B cell (primary cell): ENCODE measurements around the gene TRIM28. TPM values are rescaled to one million over a fixed set of nuclear protein-coding genes. Genes with fewer than 3 reads are reported as not detected.
"Not testable (repeated sequence)": the region's sequence is repeated elsewhere in the genome, so short reads cannot be mapped to it uniquely, and the experiment has no call there.

Source experiments
- ATAC-seq: fragments of 200-7000 bp; cut with Tn5 transposase; one replicate; pipeline ENCODE4 v1.10.0; 2021; ENCODE audit warnings: low read depth, mild to moderate bottlenecking, moderate number of reproducible peaks, moderate library complexity
- CTCF ChIA-PET: fragments of 350-600 bp; sonication (Branson Sonifier 250); formaldehyde crosslinking; loops from one replicate; lab custom pipeline; 2021; ENCODE audit warnings: antibody characterized with exemption, inconsistent platforms; lab: Charles Lee
- POLR2A ChIA-PET: fragments of 350-600 bp; sonication (Branson Sonifier 250); formaldehyde crosslinking; loops from one replicate; lab custom pipeline; 2021; ENCODE audit warnings: antibody characterized with exemption; lab: Charles Lee
- DNase-seq: peaks from one replicate; pipeline ENCODE4 v3.0.0; 2013
- H2AFZ ChIP-seq: 2 replicates; pipeline ENCODE4 v1.6.1; 2012; ENCODE audit warnings: mild to moderate bottlenecking, low read depth, low read length; ENCODE audit not compliant: insufficient read depth, poor library complexity, severe bottlenecking
- H3K27ac ChIP-seq, 2 donors: 1 replicate in 1 of 2; 2 replicates in 1 of 2; pipeline ENCODE4 v1.5.1; 2012 to 2013; ENCODE audit warnings: low read length in 2 of 2, mild to moderate bottlenecking in 2 of 2, moderate library complexity in 1 of 2
- H3K27me3 ChIP-seq, 4 experiments: fragments of 200-600 bp in 1 of 4; sonication (generic) in 1 of 4; replicated peaks in 1 of 4; 1 replicate in 2 of 4; 2 replicates in 2 of 4; pipeline versions ENCODE4 v1.6.1 to v1.7.0; 2013 to 2016; ENCODE audit warnings: low read length in 3 of 4, mild to moderate bottlenecking in 2 of 4, mixed read lengths in 1 of 4, moderate library complexity in 1 of 4; ENCODE audit not compliant: insufficient read depth in 4 of 4, control insufficient read depth in 3 of 4; ENCODE audit errors: control extremely low read depth in 1 of 4
- H3K36me3 ChIP-seq, 2 experiments: replicated peaks in 1 of 2; 1 replicate in 1 of 2; 2 replicates in 1 of 2; pipeline versions ENCODE4 v1.6.1 to v1.7.1; 2013; ENCODE audit warnings: low read length in 1 of 2; ENCODE audit not compliant: insufficient read depth in 2 of 2, control insufficient read depth in 1 of 2; ENCODE audit errors: control extremely low read depth in 1 of 2, extremely low read depth in 1 of 2
- H3K4me1 ChIP-seq, 2 donors: fragments of 200-600 bp in 1 of 2; sonication (generic) in 1 of 2; 1 replicate in 1 of 2; 2 replicates in 1 of 2; pipeline versions ENCODE4 v1.5.1 to v1.6.1; 2013 to 2017; ENCODE audit warnings: low read length in 2 of 2; ENCODE audit not compliant: control insufficient read depth in 2 of 2, insufficient read depth in 2 of 2
- H3K4me2 ChIP-seq: replicated peaks from 2 replicates; pipeline ENCODE3; 2012; ENCODE audit warnings: mild to moderate bottlenecking, low read depth, low read length; ENCODE audit not compliant: poor library complexity, severe bottlenecking
- H3K4me3 ChIP-seq, 5 experiments: fragments of 200-600 bp in 1 of 5; sonication (generic) in 1 of 5; 1 replicate in 3 of 5; 2 replicates in 2 of 5; pipeline versions ENCODE4 v1.5.1 to v1.7.0; 2011 to 2016; ENCODE audit warnings: low read length in 4 of 5, mild to moderate bottlenecking in 4 of 5, low read depth in 2 of 5, control low read depth in 1 of 5, moderate library complexity in 1 of 5; ENCODE audit not compliant: insufficient read depth in 1 of 5; ENCODE audit errors: control extremely low read depth in 1 of 5, extremely low read depth in 1 of 5
- H3K79me2 ChIP-seq: fragments of 200-600 bp; sonication (generic); one replicate; pipeline ENCODE4 v1.6.0; 2016; ENCODE audit warnings: low read length; ENCODE audit not compliant: control insufficient read depth, insufficient read depth
- H3K9ac ChIP-seq: fragments of 200-600 bp; sonication (generic); 2 replicates; pipeline ENCODE4 v1.6.1; 2017; ENCODE audit warnings: mild to moderate bottlenecking, low read length, moderate library complexity
- H3K9me3 ChIP-seq, 3 donors: one replicate each; pipeline versions ENCODE4 v1.6.1 to v1.7.1; 2013; ENCODE audit warnings: low read length in 2 of 3; ENCODE audit not compliant: control insufficient read depth in 2 of 3, insufficient read depth in 1 of 3; ENCODE audit errors: control extremely low read depth in 1 of 3
- H4K20me1 ChIP-seq: 2 replicates; pipeline ENCODE4 v1.6.0; 2012; ENCODE audit warnings: mild to moderate bottlenecking, low read length; ENCODE audit not compliant: insufficient read depth, control insufficient read depth, poor library complexity, severe bottlenecking
- H3K27ac Mint-ChIP-seq: one replicate; pipeline ENCODE4 v1.8.0; 2021; ENCODE audit warnings: mixed read lengths
- H3K27me3 Mint-ChIP-seq: one replicate; pipeline ENCODE4 v1.8.0; 2021; ENCODE audit warnings: mixed read lengths
- H3K4me1 Mint-ChIP-seq: one replicate; pipeline ENCODE4 v1.8.0; 2021; ENCODE audit warnings: mixed read lengths
- H3K4me3 Mint-ChIP-seq: one replicate; pipeline ENCODE4 v1.8.0; 2021; ENCODE audit warnings: mixed read lengths
- H3K9me3 Mint-ChIP-seq: one replicate; pipeline ENCODE4 v1.8.0; 2022; ENCODE audit warnings: mixed read lengths; ENCODE audit not compliant: insufficient read depth
- CTCF ChIP-seq: fragments of 200-600 bp; IDR thresholded peaks from one replicate; pipeline ENCODE4 v1.8.0; 2022; ENCODE audit warnings: antibody characterized with exemption, mild to moderate bottlenecking
- EZH2 ChIP-seq: IDR thresholded peaks from 2 replicates; pipeline ENCODE4 v1.6.1; 2012; ENCODE audit warnings: borderline replicate concordance, low read depth, mild to moderate bottlenecking, moderate library complexity, low read length; ENCODE audit not compliant: insufficient read depth, poor library complexity, severe bottlenecking
- WGBS: methylation state at CpG from one replicate; pipeline ENCODE4 v1.1.5; 2013; ENCODE audit warnings: missing lambda C conversion rate; ENCODE audit not compliant: insufficient coverage; 5-methylcytosine and 5-hydroxymethylcytosine counted together
- intact Hi-C: fragments of 100-400 bp; cut with micrococcal nuclease; formaldehyde crosslinking; loops from one replicate; pipeline ENCODE4 v1.10.0; 2022
- polyA plus RNA-seq: library from polyadenylated mRNA; depleted of rRNA; stranded (reverse); fragments of >200 nt; gene quantifications from 2 replicates; pipeline ENCODE4 v1.2.3, GENCODE V29; 2012
- total RNA-seq, 2 donors: library from RNA; stranded (reverse); fragments of 120-200 nt in 1 of 2; gene quantifications; 1 replicate in 1 of 2; 2 replicates in 1 of 2; pipeline versions ENCODE4 v1.2.3 to v1.2.4, GENCODE V29; 2013 to 2022

Gene TRIM28
- total and polyA plus RNA-seq, 2 donors (not counting 1 experiment from before 2014, with no cell fraction given): 370 to 569 TPM

GRCh38 chr19:58500242-58500641 lies 43.6 kb upstream of the TRIM28 start:
- no peak for TF ChIP-seq EZH2
- no peak for TF ChIP-seq CTCF
- Histone ChIP-seq H3K27me3 (no peaks in the 10 kb centered on the region), H3K4me1 (peaks cover 9 to 20% of the 10 kb centered on the region in 2 donors), H3K4me2 (no peak overlapping the region), H3K9ac (no peak overlapping the region), H2AFZ (peak overlapping the region; percentile 87), H4K20me1 (no peaks in the 10 kb centered on the region), H3K9me3 (peaks cover 0 to 39% (median 0%) of the 10 kb centered on the region in 3 donors), H3K4me3 (no peak overlapping the region), H3K79me2 (no peaks in the 10 kb centered on the region), H3K36me3 (no peaks in the 10 kb centered on the region), H3K27ac (no peak overlapping the region)
- peak overlapping the region; percentile 91 for H3K4me3 Mint-ChIP-seq
- intact Hi-C loops: no loop called here
- H3K4me1 Mint-ChIP-seq: peaks cover 19% of the 10 kb centered on the region
- H3K27ac Mint-ChIP-seq: no peak overlapping the region
- ChIA-PET CTCF (interaction anchor here (3.4 kb wide), 1 partner anchor 19 kb away, joined by 19 read pairs; the partner anchor contains the start of gene ZBTB45), POLR2A (interaction anchor here (0.6 to 1.6 kb wide), 3 partner anchors 19 to 138 kb away, joined by 3 to 5 read pairs (median 5); partner anchors contain the start of genes ZBTB45 and ZNF497)
- H3K27me3 Mint-ChIP-seq: no peaks in the 10 kb centered on the region
- peak; percentile 25 for DNase-seq
- peaks cover 2% of the 10 kb centered on the region for H3K9me3 Mint-ChIP-seq
- 98% methylated on average over 14 of the region's 14 CpGs for WGBS
- ATAC-seq: no peak

- CTCF ChIA-PET: interaction anchor here (1.9 kb wide), 1 partner anchor 12 kb away, joined by 6 read pairs; the partner anchor contains the start of gene ZBTB45
- H3K27ac Mint-ChIP-seq, H2AFZ ChIP-seq, POLR2A ChIA-PET, H3K4me2 ChIP-seq, H3K36me3 ChIP-seq, ATAC-seq, H3K9ac ChIP-seq, H3K9me3 Mint-ChIP-seq, intact Hi-C loops, H3K4me1 ChIP-seq, H3K4me3 ChIP-seq, H4K20me1 ChIP-seq, H3K4me1 Mint-ChIP-seq, DNase-seq, H3K27ac ChIP-seq, H3K79me2 ChIP-seq, H3K4me3 Mint-ChIP-seq, H3K27me3 Mint-ChIP-seq, H3K27me3 ChIP-seq: not testable (repeated sequence)
- H3K9me3 ChIP-seq: peaks cover 0 to 28% (median 3%) of the 10 kb centered on the region in 3 donors
- WGBS: 75% methylated on average over 6 of the region's 8 CpGs
Measured at GRCh38 chr19:58507602-58508223, 36.2 kb upstream of the TRIM28 start.
